Measurements from ENCODE around the gene SHC3. TPM values are rescaled to one million over a fixed set of nuclear protein-coding genes. Genes with fewer than 3 reads are reported as not detected.

The SHC3 gene
- total and polyA plus RNA-seq, 2 experiments from 2014 or later, result 0.30 to 0.54 TPM

DNA sequence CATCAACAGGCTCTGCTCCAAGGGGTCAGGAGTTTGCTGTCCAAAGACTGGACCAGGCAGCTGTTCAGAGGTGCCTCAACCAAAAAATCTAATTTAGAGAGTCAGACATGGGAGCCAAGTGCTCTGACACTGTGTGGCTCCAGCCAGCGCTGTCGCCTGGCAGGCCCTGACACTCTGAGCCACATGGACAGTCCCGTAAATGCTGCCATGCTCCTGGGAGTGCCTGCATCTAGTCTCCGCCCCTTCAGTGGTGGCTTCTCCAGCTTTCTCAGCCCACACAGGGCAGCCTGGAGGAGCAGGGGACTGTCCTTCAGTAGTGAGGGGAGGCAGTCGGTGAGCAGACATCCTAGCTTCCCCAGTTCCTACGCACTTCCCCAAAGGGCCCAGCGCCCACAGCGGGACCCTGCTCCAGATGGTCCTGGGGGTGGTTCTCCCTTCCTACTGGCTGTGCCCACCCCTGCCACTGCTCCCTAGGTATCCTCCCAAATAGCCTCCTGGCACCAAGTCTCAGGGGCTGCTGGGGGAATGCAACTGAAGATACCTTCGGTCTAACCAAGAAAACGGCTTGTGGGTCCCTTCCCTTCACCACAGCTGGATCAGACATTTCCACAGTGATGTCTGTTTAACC, 72.3 kb downstream of the SHC3 start:
- H3K4me1 ChIP-seq (ENCODE audit: insufficient read depth), result no peaks in the 10 kb centered on the region
- no peaks in the 10 kb centered on the region for H3K27me3 ChIP-seq (replicated peaks; ENCODE audit: insufficient read depth)
- H3K9me2 ChIP-seq (ENCODE audit: insufficient read depth), result no peaks in the 10 kb centered on the region
- no peak overlapping the region for H3K4me3 ChIP-seq
- no peaks in the 10 kb centered on the region for H3K79me2 ChIP-seq (ENCODE audit: insufficient read depth)
- no peak overlapping the region for H2AFZ ChIP-seq
- in situ Hi-C loops (cut with MboI), result no loop called here
- no peak overlapping the region for H3K9ac ChIP-seq
- H4K20me1 ChIP-seq (ENCODE audit: insufficient read depth), result no peaks in the 10 kb centered on the region
- no peaks in the 10 kb centered on the region for H3F3A ChIP-seq (ENCODE audit: insufficient read depth)
- DNase-seq, result no peak
- no peak overlapping the region for H3K27ac ChIP-seq
- no peaks in the 10 kb centered on the region for H3K9me3 ChIP-seq (ENCODE audit: low read depth)
- no peaks in the 10 kb centered on the region for H3K36me3 ChIP-seq (ENCODE audit: low read depth)
- 89 to 92% methylated on average over 10 of the region's 10 CpGs for WGBS, 2 experiments (ENCODE audit: low coverage in 1 of 2, low lambda C conversion rate in 2 of 2, missing lambda C conversion rate in 2 of 2)
- no peak for TF ChIP-seq EZH2phosphoT487 (IDR thresholded peaks at IDR 0.05; ENCODE audit: insufficient read depth, low read depth)
- no peak for TF ChIP-seq EZH2 (IDR thresholded peaks at IDR 0.05; ENCODE audit: insufficient read depth, poor library complexity, severe bottlenecking)
- no peak overlapping the region for H3K4me2 ChIP-seq (ENCODE audit: unreplicated experiment)

- no peaks in the 10 kb centered on the region for H3F3A ChIP-seq (ENCODE audit: insufficient read depth)
- no peaks in the 10 kb centered on the region for H3K9me3 ChIP-seq (ENCODE audit: low read depth)
- H3K79me2 ChIP-seq (ENCODE audit: insufficient read depth), result no peaks in the 10 kb centered on the region
- H3K9me2 ChIP-seq (ENCODE audit: insufficient read depth), result no peaks in the 10 kb centered on the region
- WGBS, 2 experiments (ENCODE audit: low coverage in 1 of 2, low lambda C conversion rate in 2 of 2, missing lambda C conversion rate in 2 of 2), result 91 to 97% methylated on average over 4 of the region's 4 CpGs
- no peak for DNase-seq
- no peaks in the 10 kb centered on the region for H3K36me3 ChIP-seq (ENCODE audit: low read depth)
- no peaks in the 10 kb centered on the region for H4K20me1 ChIP-seq (ENCODE audit: insufficient read depth)
- TF ChIP-seq EZH2 (IDR thresholded peaks at IDR 0.05; ENCODE audit: insufficient read depth, poor library complexity, severe bottlenecking) (no peak), EZH2phosphoT487 (IDR thresholded peaks at IDR 0.05; ENCODE audit: insufficient read depth, low read depth) (no peak)
- no peak overlapping the region for H3K9ac ChIP-seq
- in situ Hi-C loops (cut with MboI), result no loop called here
- H3K27me3 ChIP-seq (replicated peaks; ENCODE audit: insufficient read depth), result no peaks in the 10 kb centered on the region
- no peak overlapping the region for H2AFZ ChIP-seq
- H3K4me2 ChIP-seq (ENCODE audit: unreplicated experiment), result no peak overlapping the region
- H3K4me3 ChIP-seq, result no peak overlapping the region
- H3K4me1 ChIP-seq (ENCODE audit: insufficient read depth), result no peaks in the 10 kb centered on the region
- H3K27ac ChIP-seq, result no peak overlapping the region
These were observed 73.8 kb downstream of the SHC3 start for GRCh38 chr9:89104821-89105220.

- DNase-seq, result no peak
- Histone ChIP-seq H3K9me2 (ENCODE audit: insufficient read depth) (no peaks in the 10 kb centered on the region), H3K27ac (no peak overlapping the region), H3K27me3 (replicated peaks; ENCODE audit: insufficient read depth) (no peaks in the 10 kb centered on the region), H3K4me3 (no peak overlapping the region), H3F3A (ENCODE audit: insufficient read depth) (no peaks in the 10 kb centered on the region), H3K79me2 (ENCODE audit: insufficient read depth) (no peaks in the 10 kb centered on the region), H2AFZ (no peak overlapping the region), H4K20me1 (ENCODE audit: insufficient read depth) (no peaks in the 10 kb centered on the region), H3K9ac (no peak overlapping the region), H3K9me3 (ENCODE audit: low read depth) (no peaks in the 10 kb centered on the region), H3K4me2 (ENCODE audit: unreplicated experiment) (no peak overlapping the region), H3K4me1 (ENCODE audit: insufficient read depth) (no peaks in the 10 kb centered on the region), H3K36me3 (ENCODE audit: low read depth) (no peaks in the 10 kb centered on the region)
- TF ChIP-seq EZH2 (IDR thresholded peaks at IDR 0.05; ENCODE audit: insufficient read depth, poor library complexity, severe bottlenecking), result no peak
- WGBS, 2 experiments (ENCODE audit: low coverage in 1 of 2, low lambda C conversion rate in 2 of 2, missing lambda C conversion rate in 2 of 2), result 15 to 32% methylated on average over 2 of the region's 2 CpGs
- in situ Hi-C loops (cut with MboI), result no loop called here
These were observed 81.4 kb downstream of the SHC3 start for GRCh38 chr9:89097219-89097618.

GRCh38 chr9:89096807-89097206, 81.8 kb downstream of the SHC3 start:
- Histone ChIP-seq H3K4me2 (ENCODE audit: unreplicated experiment) (no peak overlapping the region), H2AFZ (no peak overlapping the region), H3K27me3 (replicated peaks; ENCODE audit: insufficient read depth) (no peaks in the 10 kb centered on the region), H3K79me2 (ENCODE audit: insufficient read depth) (no peaks in the 10 kb centered on the region), H4K20me1 (ENCODE audit: insufficient read depth) (no peaks in the 10 kb centered on the region), H3K9me3 (ENCODE audit: low read depth) (no peaks in the 10 kb centered on the region), H3K4me1 (ENCODE audit: insufficient read depth) (no peaks in the 10 kb centered on the region), H3K4me3 (no peak overlapping the region), H3F3A (ENCODE audit: insufficient read depth) (no peaks in the 10 kb centered on the region), H3K36me3 (ENCODE audit: low read depth) (no peaks in the 10 kb centered on the region), H3K27ac (no peak overlapping the region), H3K9ac (no peak overlapping the region), H3K9me2 (ENCODE audit: insufficient read depth) (no peaks in the 10 kb centered on the region)
- TF ChIP-seq EZH2phosphoT487 (IDR thresholded peaks at IDR 0.05; ENCODE audit: insufficient read depth, low read depth) (no peak), EZH2 (IDR thresholded peaks at IDR 0.05; ENCODE audit: insufficient read depth, poor library complexity, severe bottlenecking) (no peak)
- DNase-seq, result no peak
- in situ Hi-C loops (cut with MboI), result no loop called here
- 90 to 93% methylated on average over 7 of the region's 7 CpGs for WGBS, 2 experiments (ENCODE audit: low coverage in 1 of 2, low lambda C conversion rate in 2 of 2, missing lambda C conversion rate in 2 of 2)
